NT2/D1 (cell line): Measurements from ENCODE around the gene IGF2BP1.

ENCODE experiments used
- DNase-seq: peaks from one replicate; pipeline ENCODE4 v3.0.0-alpha.2; 2011; ENCODE audit warnings: low read depth, low spot score
- H3K27me3 ChIP-seq: 2 replicates; pipeline ENCODE4 v1.6.0; 2011; ENCODE audit warnings: mild to moderate bottlenecking; ENCODE audit not compliant: insufficient read length, insufficient read depth
- H3K36me3 ChIP-seq: 2 replicates; pipeline ENCODE4 v1.6.1; 2011; ENCODE audit warnings: mild to moderate bottlenecking, low read length, mixed read lengths; ENCODE audit not compliant: insufficient read depth, insufficient read length
- H3K4me1 ChIP-seq: 2 replicates; pipeline ENCODE4 v1.5.1; 2011; ENCODE audit not compliant: insufficient read depth, insufficient read length
- H3K4me3 ChIP-seq: 2 replicates; pipeline ENCODE4 v1.5.1; 2011; ENCODE audit warnings: low read depth; ENCODE audit not compliant: insufficient read length
- H3K9ac ChIP-seq: 2 replicates; pipeline ENCODE4 v1.6.0; 2011; ENCODE audit warnings: low read depth; ENCODE audit not compliant: insufficient read length
- H3K9me3 ChIP-seq: 2 replicates; pipeline ENCODE4 v1.5.1; 2011; ENCODE audit warnings: mild to moderate bottlenecking, low read length; ENCODE audit not compliant: insufficient read depth
- SUZ12 ChIP-seq: IDR thresholded peaks from 2 replicates; pipeline ENCODE4 v1.6.1; 2011; ENCODE audit not compliant: insufficient read length, insufficient read depth; ENCODE audit errors: extremely low read depth
- YY1 ChIP-seq: IDR thresholded peaks from 2 replicates; pipeline ENCODE4 v1.6.1; 2011; ENCODE audit not compliant: insufficient read length, insufficient read depth
- ZNF274 ChIP-seq: IDR thresholded peaks from 2 replicates; pipeline ENCODE4 v1.6.1; 2011; ENCODE audit warnings: mild to moderate bottlenecking, low read depth, low read length

The IGF2BP1 gene

DNA sequence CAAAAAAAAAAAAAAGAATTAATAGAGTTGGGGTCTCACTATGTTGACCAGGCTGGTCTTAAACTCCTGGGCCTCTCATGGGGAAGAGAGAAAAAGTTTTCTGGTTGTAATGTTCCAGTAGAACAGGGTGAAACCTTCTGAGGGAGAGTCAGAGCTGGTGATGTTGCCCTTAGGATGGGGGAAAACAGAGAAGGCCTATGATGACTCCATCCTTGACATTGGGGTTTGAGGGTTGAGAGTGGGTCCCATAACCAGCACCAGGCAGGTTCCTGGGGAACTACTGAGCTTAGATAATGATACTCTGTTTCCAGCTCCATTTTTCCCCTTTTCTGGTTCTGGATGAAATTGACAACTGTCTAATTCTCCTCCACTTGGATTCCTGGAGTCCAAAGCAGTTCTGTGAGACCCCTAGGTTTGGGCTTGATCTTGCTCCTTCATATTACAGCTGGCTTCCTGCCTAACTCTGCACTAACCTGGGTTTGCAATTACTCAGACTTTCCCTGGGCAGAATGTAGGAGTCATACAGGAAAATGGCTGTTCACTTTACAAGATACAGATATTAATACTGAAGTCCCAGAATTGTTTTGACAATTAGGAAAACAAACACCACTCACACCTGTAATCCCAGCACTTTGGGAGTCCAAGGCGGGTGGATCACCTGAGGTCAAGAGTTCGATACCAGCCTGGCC, 72.5 kb downstream of the IGF2BP1 start:
- Histone ChIP-seq H3K9me3 (no peaks in the 10 kb centered on the region), H3K4me1 (peaks cover 2% of the 10 kb centered on the region), H3K27me3 (no peaks in the 10 kb centered on the region), H3K4me3 (no peak overlapping the region), H3K9ac (no peak overlapping the region), H3K36me3 (no peaks in the 10 kb centered on the region)
- no peak for DNase-seq
- no peak for TF ChIP-seq SUZ12

DNA sequence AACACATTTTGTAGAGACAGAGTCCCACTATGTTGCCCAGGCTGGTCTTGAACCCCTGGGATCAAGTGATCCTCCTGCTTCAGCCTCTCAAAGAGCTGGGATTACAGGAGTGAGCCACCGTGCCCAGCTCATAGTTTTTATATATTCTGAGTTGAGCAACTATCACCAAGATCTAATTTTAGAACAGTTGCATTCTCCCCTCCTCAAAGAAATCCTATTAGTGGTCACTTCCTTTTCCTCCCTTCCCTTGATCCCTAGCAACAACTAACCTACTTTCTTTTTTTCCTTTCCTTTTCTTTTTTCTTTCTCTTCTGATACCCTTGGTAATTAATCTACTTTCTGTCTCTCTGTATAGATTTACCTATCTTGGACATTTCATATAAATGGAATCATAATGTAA, 73.9 kb downstream of the IGF2BP1 start:
- Histone ChIP-seq H3K4me1 (peaks cover 2% of the 10 kb centered on the region), H3K9ac (no peak overlapping the region), H3K36me3 (no peaks in the 10 kb centered on the region), H3K4me3 (no peak overlapping the region), H3K9me3 (no peaks in the 10 kb centered on the region), H3K27me3 (no peaks in the 10 kb centered on the region)
- DNase-seq = no peak
- TF ChIP-seq SUZ12 = no peak
- no peak for TF ChIP-seq ZNF274
- no peak for TF ChIP-seq YY1

DNA sequence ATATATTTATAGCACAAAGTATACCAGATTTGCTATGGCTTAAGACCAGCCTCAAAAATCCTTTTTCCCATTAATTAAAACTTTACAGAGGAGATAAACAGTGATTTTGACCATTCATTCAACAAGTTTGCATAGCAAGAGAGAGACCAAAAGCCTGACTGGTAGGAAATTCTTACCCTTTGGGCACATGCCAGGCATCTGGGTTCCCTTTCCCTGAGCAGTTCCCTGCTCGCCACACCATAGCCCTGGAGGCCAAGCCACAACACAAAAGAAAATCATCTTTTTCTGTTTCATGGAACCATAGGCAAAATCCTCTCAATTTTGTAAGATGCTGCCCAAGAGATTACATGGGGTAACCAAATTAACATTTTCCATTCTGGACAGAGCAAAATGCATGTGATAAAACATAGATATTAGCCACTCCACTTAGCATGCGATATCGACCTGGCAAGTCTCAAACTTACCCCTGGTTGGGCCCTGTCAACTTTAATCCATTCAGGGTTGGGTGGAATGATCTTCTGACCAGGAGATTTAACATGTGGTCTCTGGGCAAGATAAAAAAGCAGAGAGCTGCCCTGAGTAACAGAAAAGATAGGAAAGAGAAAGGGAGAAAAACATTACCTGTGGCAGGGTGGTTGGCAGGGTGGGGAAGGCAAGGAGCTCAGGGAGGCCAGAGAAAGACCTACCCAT, 77.8 kb downstream of the IGF2BP1 start:
- no peaks in the 10 kb centered on the region for H3K27me3 ChIP-seq
- TF ChIP-seq ZNF274 = no peak
- no peak for TF ChIP-seq YY1
- TF ChIP-seq SUZ12 = no peak
- H3K9ac ChIP-seq = no peak overlapping the region
- DNase-seq = no peak
- H3K4me3 ChIP-seq = no peak overlapping the region
- H3K4me1 ChIP-seq = no peaks in the 10 kb centered on the region
- H3K36me3 ChIP-seq = no peaks in the 10 kb centered on the region
- 0 out of 2 replicates have a peak, but pooled peaks cover 7% of the 10 kb centered on the region for H3K9me3 ChIP-seq

DNA sequence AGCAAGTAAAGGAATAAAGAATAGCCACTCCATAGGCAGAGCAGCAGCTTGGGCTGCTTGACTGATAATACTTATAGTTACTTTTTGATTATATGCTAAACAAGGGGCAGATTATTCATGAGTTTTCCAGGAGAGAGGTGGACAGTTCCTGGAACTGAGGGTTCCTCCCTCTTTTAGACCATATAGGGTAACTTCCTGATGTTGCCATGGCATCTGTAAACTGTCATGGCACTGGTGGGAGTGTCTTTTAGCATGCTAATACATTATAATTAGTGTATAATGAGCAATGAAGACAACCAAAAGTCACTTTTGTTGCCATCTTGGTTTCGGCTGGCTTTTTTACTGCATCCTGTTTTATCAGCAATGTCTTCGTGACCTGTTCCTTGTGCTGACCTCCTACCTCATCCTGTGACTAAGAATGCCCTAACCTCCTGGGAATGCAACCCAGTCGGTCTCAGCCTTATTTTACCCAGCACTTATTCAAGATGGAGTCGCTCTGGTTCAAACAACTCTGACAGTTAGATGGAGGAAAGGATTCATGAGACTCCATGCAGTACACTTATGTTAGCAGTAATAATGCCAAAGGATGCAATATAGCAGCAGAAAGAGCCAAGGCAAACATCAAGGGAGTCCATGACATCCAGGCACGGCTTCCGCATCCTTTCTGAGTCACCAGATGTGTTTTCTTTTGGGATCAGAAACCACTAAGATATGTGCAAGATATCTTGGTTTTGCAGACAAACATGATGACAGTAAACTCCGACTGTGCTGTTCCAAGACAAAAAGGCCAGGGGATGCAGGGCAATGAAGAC, 79.6 kb downstream of the IGF2BP1 start:
- TF ChIP-seq YY1 (no peak), SUZ12 (no peak), ZNF274 (no peak)
- H3K9me3 ChIP-seq = 0 out of 2 replicates have a peak, but pooled peaks cover 8% of the 10 kb centered on the region
- DNase-seq = no peak
- no peak overlapping the region for H3K9ac ChIP-seq
- H3K36me3 ChIP-seq = no peaks in the 10 kb centered on the region
- H3K27me3 ChIP-seq = no peaks in the 10 kb centered on the region
- no peaks in the 10 kb centered on the region for H3K4me1 ChIP-seq
- no peak overlapping the region for H3K4me3 ChIP-seq

DNA sequence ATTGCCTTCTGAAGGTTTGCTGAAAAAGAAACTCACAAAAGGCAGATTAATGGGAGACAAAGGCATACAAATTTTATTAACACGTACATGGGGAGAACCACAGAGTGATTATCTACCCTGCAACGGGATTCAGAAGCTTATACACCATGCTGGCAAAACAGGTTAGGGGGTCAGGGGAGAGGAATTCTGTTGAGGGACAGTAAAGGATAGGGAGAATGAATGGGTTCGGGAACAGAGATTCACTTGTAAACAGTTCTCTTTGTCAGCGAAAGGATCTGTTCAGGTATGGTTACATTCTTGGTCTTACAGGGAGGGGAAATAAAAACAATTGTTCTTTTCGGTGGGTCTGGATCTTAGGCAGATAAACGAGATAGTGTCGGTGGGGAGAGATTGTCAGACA, 81.1 kb downstream of the IGF2BP1 start:
- no peaks in the 10 kb centered on the region for H3K27me3 ChIP-seq
- 0 out of 2 replicates have a peak, but pooled peaks cover 8% of the 10 kb centered on the region for H3K9me3 ChIP-seq
- TF ChIP-seq SUZ12 (no peak), YY1 (no peak), ZNF274 (no peak)
- H3K4me3 ChIP-seq = no peak overlapping the region
- no peaks in the 10 kb centered on the region for H3K4me1 ChIP-seq
- no peaks in the 10 kb centered on the region for H3K36me3 ChIP-seq
- H3K9ac ChIP-seq = no peak overlapping the region
- no peak for DNase-seq

DNA sequence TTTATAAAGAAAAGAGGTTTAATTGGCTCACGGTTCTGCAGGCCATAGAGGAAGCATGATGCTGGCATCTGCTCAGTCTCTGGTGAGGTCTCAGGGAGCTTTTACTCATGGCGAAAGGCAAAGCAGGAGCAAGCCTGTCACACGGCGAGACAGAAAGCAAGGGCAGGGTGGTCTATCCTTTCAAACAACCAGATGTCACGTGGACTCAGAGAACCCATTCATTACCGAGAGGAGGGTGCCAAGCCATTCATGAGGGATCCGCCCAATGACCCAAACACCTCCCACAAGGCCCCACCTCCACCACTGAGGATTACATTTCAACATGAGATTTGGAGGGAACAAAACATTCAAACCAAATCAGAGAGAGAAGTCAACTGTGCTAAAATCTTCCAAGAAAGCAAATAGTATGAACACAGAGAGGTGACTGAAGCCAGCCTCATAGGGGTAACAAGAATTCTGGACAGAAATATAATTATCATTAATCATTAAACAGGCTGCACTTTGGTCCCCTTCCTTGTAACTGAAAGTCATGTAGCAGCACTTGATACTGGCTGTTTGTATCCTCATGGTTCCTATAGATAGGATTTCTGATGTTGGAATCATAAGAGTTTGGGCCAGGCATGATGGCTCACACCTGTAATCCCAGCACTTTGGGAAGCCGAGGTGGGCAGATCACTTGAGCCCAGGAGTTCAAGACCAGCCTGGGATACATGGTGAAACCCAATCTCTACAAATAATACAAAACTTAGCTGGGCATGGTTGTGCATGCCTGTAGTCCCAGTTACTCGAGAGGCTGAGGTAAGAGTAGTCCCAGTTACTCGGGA, 82.9 kb downstream of the IGF2BP1 start:
- TF ChIP-seq ZNF274 (no peak), YY1 (no peak)
- no peak for DNase-seq
- no peaks in the 10 kb centered on the region for H3K4me1 ChIP-seq
- H3K9me3 ChIP-seq = 0 out of 2 replicates have a peak, but pooled peaks cover 8% of the 10 kb centered on the region
- H3K36me3 ChIP-seq = no peaks in the 10 kb centered on the region
- no peak overlapping the region for H3K9ac ChIP-seq
- H3K4me3 ChIP-seq = no peak overlapping the region
- H3K27me3 ChIP-seq = no peaks in the 10 kb centered on the region
